GM19238 (cell line): ENCODE data around the gene FUS.

Experiments used
- DNase-seq: peaks from one replicate; pipeline ENCODE4 v3.0.0; 2011; ENCODE audit warnings: low spot score; ENCODE audit not compliant: insufficient read length

Gene FUS

GRCh38 chr16:31229501-31229900, 49.6 kb downstream of the FUS start:
- DNase-seq = no peak

DNA sequence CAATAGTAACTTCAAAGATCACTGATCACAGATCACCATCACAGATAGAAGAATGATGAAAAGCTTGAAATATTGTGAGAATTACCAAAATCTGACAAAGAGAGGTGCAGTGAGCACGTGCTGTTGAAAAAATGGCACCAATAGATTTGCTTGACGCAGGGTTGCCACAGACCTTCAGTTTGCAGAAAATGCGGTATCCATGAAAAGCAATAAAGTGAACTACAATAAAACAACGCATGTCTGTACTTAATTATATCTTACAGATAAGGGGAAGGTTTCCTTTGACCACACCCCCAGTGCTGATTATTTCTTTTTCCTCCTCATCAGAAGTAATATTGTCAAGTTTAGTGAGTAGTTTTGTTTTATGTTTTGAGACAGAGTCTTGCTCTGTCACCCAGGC, 58.1 kb downstream of the FUS start:
- no peak for DNase-seq
